AG09309 (cell line): Measurements from ENCODE around the gene SPECC1L.

Experiments used
- DNase-seq: peaks from one replicate; pipeline ENCODE4 v3.0.0-alpha.2; 2010; ENCODE audit warnings: low read depth
- H3K4me3 ChIP-seq: 2 replicates; pipeline ENCODE4 v1.5.1; 2011; ENCODE audit warnings: mild to moderate bottlenecking, low read depth, low read length, moderate library complexity; ENCODE audit not compliant: control insufficient read depth
- CTCF ChIP-seq: IDR thresholded peaks from 2 replicates; pipeline ENCODE4 v1.5.1; 2011; ENCODE audit warnings: mild to moderate bottlenecking, low read depth, low read length, inconsistent platforms; ENCODE audit not compliant: insufficient read depth, control insufficient read depth; ENCODE audit errors: missing control alignments

SPECC1L gene

GRCh38 chr22:24392218-24392931 lies 121.7 kb downstream of the SPECC1L start:
- DNase-seq, result no peak
- no peak overlapping the region for H3K4me3 ChIP-seq
- no peak for TF ChIP-seq CTCF

- no peak overlapping the region for H3K4me3 ChIP-seq
- no peak for DNase-seq
- TF ChIP-seq CTCF, result no peak
Observed at GRCh38 chr22:24393012-24393559, 122.5 kb downstream of the SPECC1L start.

- TF ChIP-seq CTCF, result no peak
- no peak for DNase-seq
- H3K4me3 ChIP-seq, result no peak overlapping the region
Observed at GRCh38 chr22:24393848-24394247, 123.2 kb downstream of the SPECC1L start.

GRCh38 chr22:24394254-24394653 lies 123.6 kb downstream of the SPECC1L start:
- DNase-seq, result no peak
- TF ChIP-seq CTCF, result no peak
- H3K4me3 ChIP-seq, result no peak overlapping the region

GRCh38 chr22:24398409-24398808 lies 127.8 kb downstream of the SPECC1L start:
- no peak overlapping the region for H3K4me3 ChIP-seq
- no peak for DNase-seq
- no peak for TF ChIP-seq CTCF

- H3K4me3 ChIP-seq, result no peak overlapping the region
- TF ChIP-seq CTCF, result no peak
- DNase-seq, result no peak
Observed at GRCh38 chr22:24400034-24400725, 129.5 kb downstream of the SPECC1L start.
